GM12892 (cell line): ENCODE data around the gene BTG3.

Experiments used
- DNase-seq: peaks from one replicate; pipeline ENCODE4 v3.0.0; 2011; ENCODE audit not compliant: insufficient read length
- FAIRE-seq: peaks from 2 replicates; lab custom pipeline; 2011; peaks lifted over from hg19 to GRCh38; lab: Jason Lieb, UNC
- POLR2A ChIP-seq: IDR thresholded peaks from 2 replicates; pipeline ENCODE4 v1.6.1; 2011; ENCODE audit warnings: low read depth, low read length, control low read depth
- POLR2AphosphoS5 ChIP-seq: IDR thresholded peaks from 2 replicates; pipeline ENCODE4 v1.6.1; 2011; ENCODE audit warnings: low read depth, low read length, control low read depth
- TAF1 ChIP-seq: IDR thresholded peaks from 2 replicates; pipeline ENCODE4 v1.6.1; 2011; ENCODE audit warnings: low read depth, mild to moderate bottlenecking, control low read depth, low read length, borderline replicate concordance

Gene BTG3

GRCh38 chr21:17583898-17584297 lies 28.8 kb downstream of the BTG3 start:
- TF ChIP-seq POLR2AphosphoS5, result no peak
- no peak for TF ChIP-seq TAF1
- no peak for TF ChIP-seq POLR2A
- FAIRE-seq, result no peak
- no peak for DNase-seq

GRCh38 chr21:17580319-17580718 lies 32.4 kb downstream of the BTG3 start:
- no peak for TF ChIP-seq POLR2A
- TF ChIP-seq POLR2AphosphoS5, result no peak
- TF ChIP-seq TAF1, result no peak
- no peak for DNase-seq
- FAIRE-seq, result no peak

GRCh38 chr21:17578876-17579275 lies 33.8 kb downstream of the BTG3 start:
- no peak for TF ChIP-seq POLR2AphosphoS5
- TF ChIP-seq TAF1, result no peak
- no peak for TF ChIP-seq POLR2A
- no peak for DNase-seq
- FAIRE-seq, result no peak

- no peak for TF ChIP-seq TAF1
- no peak for TF ChIP-seq POLR2A
- no peak for TF ChIP-seq POLR2AphosphoS5
- no peak for DNase-seq
- no peak for FAIRE-seq
Observed at GRCh38 chr21:17578162-17578561, 34.5 kb downstream of the BTG3 start.

GRCh38 chr21:17577701-17578100 lies 35.0 kb downstream of the BTG3 start:
- DNase-seq (no peak), FAIRE-seq (no peak)
- TF ChIP-seq POLR2A (no peak), TAF1 (no peak)

- no peak for TF ChIP-seq POLR2A
- TF ChIP-seq TAF1, result no peak
- no peak for TF ChIP-seq POLR2AphosphoS5
- no peak for FAIRE-seq
- DNase-seq, result no peak
Observed at GRCh38 chr21:17576080-17576835, 36.4 kb downstream of the BTG3 start.

- DNase-seq, result no peak
- TF ChIP-seq POLR2A, result no peak
- TF ChIP-seq POLR2AphosphoS5, result no peak
- TF ChIP-seq TAF1, result no peak
- no peak for FAIRE-seq
Observed at GRCh38 chr21:17575076-17575475, 37.6 kb downstream of the BTG3 start.

- FAIRE-seq (no peak), DNase-seq (no peak)
- no peak for TF ChIP-seq POLR2AphosphoS5
- TF ChIP-seq TAF1, result no peak
- TF ChIP-seq POLR2A, result no peak
Observed at GRCh38 chr21:17572431-17572830, 40.3 kb downstream of the BTG3 start.

GRCh38 chr21:17570786-17571185 lies 41.9 kb downstream of the BTG3 start:
- no peak for DNase-seq
- TF ChIP-seq TAF1, result no peak
- TF ChIP-seq POLR2AphosphoS5, result no peak
- no peak for TF ChIP-seq POLR2A
- FAIRE-seq, result no peak

- DNase-seq, result no peak
- no peak for TF ChIP-seq POLR2A
- no peak for TF ChIP-seq TAF1
- TF ChIP-seq POLR2AphosphoS5, result no peak
- no peak for FAIRE-seq
Observed at GRCh38 chr21:17560377-17561025, 52.2 kb downstream of the BTG3 start.

GRCh38 chr21:17554679-17555465 lies 57.8 kb downstream of the BTG3 start:
- DNase-seq, result no peak
- FAIRE-seq, result no peak
- TF ChIP-seq POLR2AphosphoS5 (no peak), TAF1 (no peak), POLR2A (no peak)

- no peak for FAIRE-seq
- TF ChIP-seq POLR2AphosphoS5 (no peak), POLR2A (no peak), TAF1 (no peak)
Observed at GRCh38 chr21:17554120-17554519, 58.6 kb downstream of the BTG3 start.

GRCh38 chr21:17552410-17552809 lies 60.3 kb downstream of the BTG3 start:
- FAIRE-seq, result no peak
- no peak for DNase-seq
- TF ChIP-seq POLR2AphosphoS5 (no peak), POLR2A (no peak), TAF1 (no peak)

More at GRCh38 chr21:17554120-17554519, 58.6 kb downstream of the BTG3 start:
- DNase-seq, result no peak
